NCI-H2081 treated with DMSO at 0.1 percent for 48 hours (cell line): ENCODE data around the gene STARD5.

Experiments
- DNase-seq: peaks from one replicate; lab custom pipeline; 2025; lab: John Stamatoyannopoulos, UW

STARD5 gene

GRCh38 chr15:81311752-81312464 is 12.0 kb downstream of the STARD5 start:
- no peak for DNase-seq

DNA sequence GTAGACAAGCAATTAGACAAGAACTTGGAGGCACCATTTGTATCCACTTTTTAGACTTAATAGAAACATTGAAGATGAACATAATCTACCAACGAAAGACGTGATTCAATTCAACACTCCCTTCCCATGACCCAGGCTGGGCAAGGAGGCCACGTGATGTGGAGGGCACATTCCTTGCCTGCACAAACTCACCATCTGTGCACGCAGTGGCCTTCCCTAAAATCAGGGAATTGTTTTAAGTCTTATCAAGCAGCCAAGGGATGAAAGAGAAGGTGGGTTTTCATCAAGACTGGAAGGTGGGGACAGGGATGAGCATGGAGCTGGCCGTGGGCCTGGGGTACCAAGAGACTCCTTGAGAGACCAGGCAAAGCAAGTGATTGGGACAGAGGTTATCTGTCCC is 13.5 kb downstream of the STARD5 start:
- DNase-seq: no peak

DNA sequence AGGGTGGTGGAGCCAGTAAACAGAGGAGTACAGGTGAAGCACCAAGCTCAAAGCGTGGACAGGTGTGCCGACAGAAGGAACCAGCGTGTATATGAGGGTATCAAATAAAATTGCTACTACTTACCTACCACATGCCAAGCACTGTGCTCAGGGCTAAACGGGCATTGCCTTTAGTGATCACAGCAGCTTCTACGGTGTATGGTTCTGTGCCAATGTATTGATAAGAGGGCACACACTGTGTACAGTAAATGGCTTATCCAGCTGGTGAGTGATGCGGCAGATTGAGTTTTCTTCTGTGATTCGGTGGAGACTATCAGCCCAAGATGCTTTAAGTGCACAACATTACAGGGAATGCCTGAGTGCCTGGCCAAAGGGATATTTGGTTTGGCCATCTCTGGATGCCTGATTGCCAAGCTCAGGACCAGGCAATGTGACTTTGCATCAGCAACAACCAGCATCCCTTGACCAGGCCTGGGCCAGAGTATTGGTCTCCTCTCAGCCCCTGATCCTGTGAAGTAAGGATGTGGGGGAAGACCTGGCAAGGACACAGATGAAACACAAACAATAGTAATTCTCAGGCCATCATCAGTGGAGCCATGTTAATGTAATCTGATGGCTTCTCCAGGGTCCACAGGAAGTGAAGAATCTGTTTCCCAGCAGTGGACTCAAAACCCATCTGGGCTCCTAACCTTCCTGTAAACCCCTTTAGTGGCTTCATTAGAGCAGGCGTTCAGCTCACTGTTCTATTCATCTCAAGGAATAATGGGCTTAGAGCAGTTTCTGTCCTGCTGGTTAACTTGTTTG is 14.1 kb downstream of the STARD5 start:
- DNase-seq: no peak

DNA sequence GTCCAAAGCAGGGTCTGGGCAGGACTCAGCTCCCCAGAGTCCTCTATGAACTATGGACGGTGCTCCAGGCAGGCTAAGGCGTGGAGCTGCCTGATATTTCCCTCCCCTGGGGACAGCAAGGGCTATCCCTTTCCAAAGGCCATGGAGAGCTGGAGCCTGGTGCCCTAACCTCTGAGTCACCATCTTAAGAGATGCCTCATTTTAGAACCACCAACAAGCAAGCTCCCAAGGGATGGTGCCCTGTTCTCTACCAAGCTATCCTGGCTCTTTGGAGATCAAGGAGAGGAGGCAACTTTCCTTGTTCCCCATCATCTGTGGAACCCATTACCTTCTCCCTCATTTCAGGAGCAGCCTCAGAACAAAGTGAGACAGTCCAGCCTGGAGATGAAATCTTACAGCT is 15.7 kb downstream of the STARD5 start:
- no peak for DNase-seq

DNA sequence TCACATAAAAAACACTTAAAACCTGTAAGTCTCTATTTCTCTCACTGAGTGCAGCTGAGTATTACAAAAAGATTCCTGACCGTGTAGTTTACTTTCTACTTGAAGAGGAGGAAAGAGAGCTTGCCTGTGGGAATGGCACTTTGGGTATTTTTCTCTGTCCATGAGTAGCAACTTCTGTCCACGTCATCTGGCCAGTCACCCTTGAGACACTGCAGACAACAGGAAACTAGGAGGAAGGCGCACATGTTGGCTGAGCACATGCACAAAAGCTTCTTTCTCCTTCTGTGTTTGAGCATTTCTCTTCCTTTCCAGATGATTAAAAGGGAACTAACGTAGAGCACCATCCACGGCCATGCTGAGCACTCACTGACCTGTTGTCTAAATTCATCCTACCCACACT is 19.7 kb downstream of the STARD5 start:
- DNase-seq: no peak

DNA sequence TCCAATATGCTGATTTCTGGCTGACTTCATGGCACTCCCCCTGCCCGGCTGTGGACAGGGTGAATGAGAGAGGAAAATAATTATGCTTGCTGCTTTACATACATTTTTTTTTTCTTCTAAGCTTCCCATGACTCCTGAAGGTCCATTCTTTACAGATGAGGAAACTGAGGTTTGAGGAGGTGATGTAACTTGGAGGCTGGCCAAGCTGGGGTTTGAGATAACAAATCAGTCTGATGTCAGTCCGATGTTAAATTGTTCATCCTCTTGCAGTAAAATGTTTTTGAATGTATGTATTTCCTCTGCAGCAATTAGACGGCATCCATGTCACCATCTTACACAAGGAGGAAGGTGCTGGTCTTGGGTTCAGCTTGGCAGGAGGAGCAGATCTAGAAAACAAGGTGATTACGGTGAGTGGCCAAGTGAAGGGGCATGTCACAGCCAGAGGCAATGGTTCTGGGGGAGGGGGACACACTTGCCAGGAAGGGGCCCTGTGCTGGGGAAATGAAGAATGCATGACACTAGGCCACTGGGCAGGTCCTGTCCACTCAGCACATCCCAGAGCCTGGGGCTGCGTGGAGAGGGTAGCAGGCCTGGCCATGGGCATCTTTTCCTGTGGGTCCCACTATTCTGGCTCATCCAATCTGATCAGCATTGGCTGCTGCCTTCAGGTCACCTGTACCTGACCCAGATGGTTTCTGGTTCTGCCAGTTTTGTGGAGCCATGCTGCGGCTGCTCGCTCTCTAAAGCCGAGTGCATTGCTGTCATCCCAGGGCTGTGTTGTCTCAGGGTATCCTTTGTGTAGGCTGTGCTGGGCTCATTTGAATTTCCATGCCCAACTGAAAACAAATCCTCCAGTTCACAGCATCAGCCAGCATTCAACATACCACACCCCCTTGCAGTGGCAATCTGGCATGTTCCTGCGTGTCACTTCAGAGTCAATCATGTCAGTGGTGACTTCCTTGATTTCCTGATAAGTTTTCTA is 20.4 kb downstream of the STARD5 start:
- DNase-seq: no peak

- no peak for DNase-seq
These were observed 21.2 kb downstream of the STARD5 start for GRCh38 chr15:81302701-81303109.

DNA sequence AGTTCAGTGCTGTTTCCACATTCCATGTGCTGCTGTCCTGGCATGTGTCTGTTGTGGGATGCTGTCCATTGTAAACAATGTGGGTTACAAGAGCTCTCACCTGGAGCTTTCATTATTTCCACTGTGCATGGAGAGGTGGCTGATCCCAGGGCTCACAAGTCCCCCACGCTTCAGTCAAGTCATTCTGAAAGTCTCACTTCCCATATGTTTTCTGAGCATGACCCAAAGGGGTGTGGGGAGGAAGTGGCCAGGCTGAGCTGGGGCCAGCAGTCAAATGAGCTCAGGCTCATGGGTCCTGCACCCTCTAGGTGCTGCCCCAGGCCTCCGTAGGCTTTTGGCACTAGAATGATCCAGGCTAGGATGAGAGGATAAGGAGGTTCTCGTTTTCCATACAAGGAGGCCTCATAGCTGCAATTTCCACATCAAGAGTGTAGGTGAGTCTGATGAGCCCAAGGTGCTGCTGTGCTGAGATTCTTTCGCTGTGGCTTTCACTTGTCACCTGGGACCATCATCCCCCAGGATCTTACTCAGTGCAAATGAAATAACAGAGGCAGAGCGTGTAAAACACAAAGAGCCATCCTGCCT is 22.0 kb downstream of the STARD5 start:
- DNase-seq: no peak

DNA sequence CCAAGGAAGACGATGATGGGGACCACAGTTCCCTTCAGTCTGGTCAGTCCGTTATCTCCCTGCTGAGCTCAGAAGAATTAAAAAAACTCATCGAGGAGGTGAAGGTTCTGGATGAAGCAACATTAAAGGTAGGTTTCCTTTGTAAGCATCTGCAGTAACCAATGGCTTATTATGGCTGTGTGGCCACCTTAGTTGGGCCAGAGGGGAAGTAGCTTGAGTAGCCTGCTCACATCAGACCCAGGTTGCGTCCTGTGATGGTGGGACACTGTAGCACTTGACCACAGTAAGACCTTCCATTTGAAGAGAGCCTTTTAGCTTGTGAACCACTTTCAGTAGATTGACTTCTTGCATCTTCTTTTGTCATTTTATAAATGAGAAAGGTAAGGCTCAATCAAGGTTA is 22.6 kb downstream of the STARD5 start:
- no peak for DNase-seq

DNA sequence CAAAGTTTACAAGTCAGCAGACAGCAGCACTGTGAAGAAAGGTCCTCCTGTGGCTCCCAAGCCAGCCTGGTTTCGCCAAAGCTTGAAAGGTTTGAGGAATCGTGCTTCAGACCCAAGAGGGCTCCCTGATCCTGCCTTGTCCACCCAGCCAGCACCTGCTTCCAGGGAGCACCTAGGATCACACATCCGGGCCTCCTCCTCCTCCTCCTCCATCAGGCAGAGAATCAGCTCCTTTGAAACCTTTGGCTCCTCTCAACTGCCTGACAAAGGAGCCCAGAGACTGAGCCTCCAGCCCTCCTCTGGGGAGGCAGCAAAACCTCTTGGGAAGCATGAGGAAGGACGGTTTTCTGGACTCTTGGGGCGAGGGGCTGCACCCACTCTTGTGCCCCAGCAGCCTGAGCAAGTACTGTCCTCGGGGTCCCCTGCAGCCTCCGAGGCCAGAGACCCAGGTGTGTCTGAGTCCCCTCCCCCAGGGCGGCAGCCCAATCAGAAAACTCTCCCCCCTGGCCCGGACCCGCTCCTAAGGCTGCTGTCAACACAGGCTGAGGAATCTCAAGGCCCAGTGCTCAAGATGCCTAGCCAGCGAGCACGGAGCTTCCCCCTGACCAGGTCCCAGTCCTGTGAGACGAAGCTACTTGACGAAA is 24.2 kb downstream of the STARD5 start:
- DNase-seq: no peak

DNA sequence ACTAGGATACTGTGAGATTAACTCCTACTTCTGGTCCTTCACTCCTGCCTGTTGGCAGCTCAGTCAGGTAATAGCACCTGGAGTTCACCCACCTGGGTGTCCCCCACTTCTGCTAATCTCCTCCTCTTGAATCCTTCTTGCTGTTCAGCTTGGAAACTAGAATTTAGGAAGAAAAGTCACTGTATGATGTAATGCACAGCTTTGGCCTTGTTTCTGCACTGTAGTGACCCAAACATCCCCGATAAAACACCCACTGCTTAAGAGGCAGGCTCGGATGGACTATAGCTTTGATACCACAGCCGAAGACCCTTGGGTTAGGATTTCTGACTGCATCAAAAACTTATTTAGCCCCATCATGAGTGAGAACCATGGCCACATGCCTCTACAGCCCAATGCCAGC is 24.8 kb downstream of the STARD5 start:
- no peak for DNase-seq

GRCh38 chr15:81298611-81299010 is 25.3 kb downstream of the STARD5 start:
- no peak for DNase-seq

GRCh38 chr15:81297603-81298575 is 26.1 kb downstream of the STARD5 start:
- DNase-seq: no peak

GRCh38 chr15:81297147-81297572 is 26.8 kb downstream of the STARD5 start:
- DNase-seq: no peak

- DNase-seq: no peak
These were observed 27.3 kb downstream of the STARD5 start for GRCh38 chr15:81296673-81297072.

GRCh38 chr15:81296186-81296585 is 27.8 kb downstream of the STARD5 start:
- DNase-seq: no peak

DNA sequence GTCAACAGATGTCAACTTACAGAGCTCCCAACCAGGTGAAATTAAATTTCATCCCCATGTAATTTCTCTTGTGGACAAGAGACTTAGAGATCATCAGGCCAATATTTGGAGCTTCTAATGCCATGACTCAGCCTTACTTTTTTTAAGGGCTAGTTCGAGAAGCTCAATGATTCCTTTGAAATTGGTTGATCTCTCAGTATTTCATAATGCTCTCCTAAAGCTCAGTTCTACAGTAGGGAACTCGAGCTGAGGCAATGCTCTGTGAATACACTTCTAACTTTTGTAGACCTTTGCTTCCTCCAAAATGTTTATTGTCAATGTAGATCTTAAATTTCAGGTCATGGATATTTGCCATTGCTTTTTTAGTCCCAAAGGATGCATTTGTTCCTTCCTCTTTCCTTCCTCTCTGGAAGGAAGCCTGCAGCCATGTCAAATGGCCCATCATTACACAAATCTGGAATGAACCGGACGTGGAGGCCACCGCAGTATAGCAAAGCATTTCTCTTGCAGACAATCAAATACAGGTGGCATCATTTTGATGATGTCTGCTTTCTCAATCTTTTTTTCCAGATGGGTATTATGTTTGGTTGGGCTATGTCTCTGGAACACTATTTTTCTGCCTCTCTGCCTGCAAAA is 28.3 kb downstream of the STARD5 start:
- no peak for DNase-seq

DNA sequence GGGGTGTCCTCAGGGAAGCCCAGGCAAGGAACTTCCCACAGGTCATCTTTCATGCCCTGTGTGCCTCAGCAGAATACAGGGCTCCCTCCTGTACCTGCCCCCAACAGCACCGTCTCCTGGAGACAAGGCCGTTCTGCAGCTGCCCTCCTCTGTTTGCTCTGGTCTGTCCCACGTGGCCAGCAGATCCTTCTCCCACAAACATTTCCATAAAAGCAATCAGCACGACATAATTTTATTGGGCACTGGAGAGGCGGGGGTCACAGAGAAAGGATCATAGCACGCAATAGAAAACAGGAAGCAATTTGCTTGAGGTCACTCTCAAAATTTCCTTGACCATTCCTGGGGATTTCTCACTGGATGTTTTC is 29.4 kb downstream of the STARD5 start:
- no peak for DNase-seq

- no peak for DNase-seq
These were observed 30.0 kb downstream of the STARD5 start for GRCh38 chr15:81293728-81294515.
